Stimulated activated CD8-positive, alpha-beta memory T cell treated with anti-CD3 and anti-CD28 coated beads, Interleukin-7, amount 100 ng/mL, for 1 hour (primary cell): ENCODE measurements around the gene PTRH2.
"Not testable (repeated sequence)": the region's sequence is repeated elsewhere in the genome, so short reads cannot be mapped to it uniquely, and the experiment has no call there.

Experiments
- DNase-seq, 2 donors: peaks; one replicate each; pipeline ENCODE4 v3.0.0-alpha.2; 2020; ENCODE audit warnings: low read depth in 2 of 2

PTRH2 gene

GRCh38 chr17:59669411-59669810 lies 37.8 kb downstream of the PTRH2 start:
- no peak for DNase-seq

GRCh38 chr17:59668816-59669215 lies 38.4 kb downstream of the PTRH2 start:
- DNase-seq, result no peak

GRCh38 chr17:59666235-59666634 lies 41.0 kb downstream of the PTRH2 start:
- no peak for DNase-seq

GRCh38 chr17:59656624-59657023 lies 50.6 kb downstream of the PTRH2 start:
- not testable (repeated sequence) for DNase-seq

GRCh38 chr17:59652119-59652518 lies 55.1 kb downstream of the PTRH2 start:
- DNase-seq, result no peak

- no peak for DNase-seq
Measured at GRCh38 chr17:59651346-59651745, 55.9 kb downstream of the PTRH2 start.

- no peak for DNase-seq
Measured at GRCh38 chr17:59650642-59651041, 56.6 kb downstream of the PTRH2 start.

GRCh38 chr17:59649886-59650285 lies 57.3 kb downstream of the PTRH2 start:
- DNase-seq, result no peak
